Measurements from ENCODE around the gene SCAF11. TPM values are rescaled to one million over a fixed set of nuclear protein-coding genes. Genes with fewer than 3 reads are reported as not detected.

SCAF11 gene
- total RNA-seq, 1 donor from 2014 or later, result 57.4 TPM

DNA sequence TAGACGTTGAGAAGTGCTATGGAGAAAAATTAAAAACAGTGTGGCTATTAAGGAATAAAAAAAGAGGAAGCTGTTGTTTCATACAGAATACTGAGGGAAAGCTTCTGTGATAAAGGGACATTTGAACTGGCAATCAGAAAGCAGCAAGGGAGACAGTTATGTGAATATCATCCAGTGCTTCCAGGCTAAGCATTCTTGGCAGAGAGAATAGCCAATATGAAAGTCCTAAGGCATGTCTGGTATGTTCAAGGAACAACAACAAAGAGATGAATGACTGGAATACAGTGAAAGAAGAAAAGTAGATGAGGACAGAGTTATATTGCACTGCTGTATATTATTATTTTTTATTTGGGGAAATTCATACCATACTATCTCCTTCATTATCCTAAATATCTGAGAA, 23.9 kb downstream of the SCAF11 start:
- no peak overlapping the region for H3K4me3 ChIP-seq (ENCODE audit: low read depth, low read length)
- DNase-seq (ENCODE audit: low read depth), result peak; percentile 54
- TF ChIP-seq, protein P1, sequence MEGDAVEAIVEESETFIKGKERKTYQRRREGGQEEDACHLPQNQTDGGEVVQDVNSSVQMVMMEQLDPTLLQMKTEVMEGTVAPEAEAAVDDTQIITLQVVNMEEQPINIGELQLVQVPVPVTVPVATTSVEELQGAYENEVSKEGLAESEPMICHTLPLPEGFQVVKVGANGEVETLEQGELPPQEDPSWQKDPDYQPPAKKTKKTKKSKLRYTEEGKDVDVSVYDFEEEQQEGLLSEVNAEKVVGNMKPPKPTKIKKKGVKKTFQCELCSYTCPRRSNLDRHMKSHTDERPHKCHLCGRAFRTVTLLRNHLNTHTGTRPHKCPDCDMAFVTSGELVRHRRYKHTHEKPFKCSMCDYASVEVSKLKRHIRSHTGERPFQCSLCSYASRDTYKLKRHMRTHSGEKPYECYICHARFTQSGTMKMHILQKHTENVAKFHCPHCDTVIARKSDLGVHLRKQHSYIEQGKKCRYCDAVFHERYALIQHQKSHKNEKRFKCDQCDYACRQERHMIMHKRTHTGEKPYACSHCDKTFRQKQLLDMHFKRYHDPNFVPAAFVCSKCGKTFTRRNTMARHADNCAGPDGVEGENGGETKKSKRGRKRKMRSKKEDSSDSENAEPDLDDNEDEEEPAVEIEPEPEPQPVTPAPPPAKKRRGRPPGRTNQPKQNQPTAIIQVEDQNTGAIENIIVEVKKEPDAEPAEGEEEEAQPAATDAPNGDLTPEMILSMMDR (conservative IDR thresholded peaks at IDR 0.05; ENCODE audit: low read depth, low read length), result no peak

GRCh38 chr12:45962553-45963325, 27.6 kb downstream of the SCAF11 start:
- DNase-seq (ENCODE audit: low read depth), result no peak
- TF ChIP-seq, protein P1 (conservative IDR thresholded peaks at IDR 0.05; ENCODE audit: low read depth, low read length), result no peak
- H3K4me3 ChIP-seq (ENCODE audit: low read depth, low read length), result no peak overlapping the region

DNA sequence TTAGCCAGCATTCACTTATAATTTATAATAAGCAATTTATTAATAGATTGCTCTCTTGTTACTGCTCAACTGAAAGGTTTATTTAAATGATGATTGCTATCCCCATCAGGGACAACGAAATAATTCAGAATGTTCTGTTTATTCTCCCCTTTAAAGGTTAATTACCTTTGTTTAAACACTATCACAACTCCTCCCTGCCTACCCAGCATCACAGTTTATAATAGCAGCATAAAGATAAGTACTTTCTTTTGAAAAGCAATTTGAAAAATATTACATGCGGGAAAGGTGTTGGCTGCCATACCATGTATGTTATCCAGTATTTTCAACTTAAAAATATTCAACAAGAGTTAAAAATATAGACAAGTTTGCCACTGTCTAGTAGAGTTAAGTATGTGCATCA, 30.6 kb downstream of the SCAF11 start:
- H3K4me3 ChIP-seq (ENCODE audit: low read depth, low read length), result no peak overlapping the region
- no peak for DNase-seq (ENCODE audit: low read depth)
- TF ChIP-seq, protein P1 (conservative IDR thresholded peaks at IDR 0.05; ENCODE audit: low read depth, low read length), result no peak

- TF ChIP-seq, protein P1 (conservative IDR thresholded peaks at IDR 0.05; ENCODE audit: low read depth, low read length), result no peak
- no peak overlapping the region for H3K4me3 ChIP-seq (ENCODE audit: low read depth, low read length)
- DNase-seq (ENCODE audit: low read depth), result no peak
Observed at GRCh38 chr12:45959025-45959424, 31.3 kb downstream of the SCAF11 start.

DNA sequence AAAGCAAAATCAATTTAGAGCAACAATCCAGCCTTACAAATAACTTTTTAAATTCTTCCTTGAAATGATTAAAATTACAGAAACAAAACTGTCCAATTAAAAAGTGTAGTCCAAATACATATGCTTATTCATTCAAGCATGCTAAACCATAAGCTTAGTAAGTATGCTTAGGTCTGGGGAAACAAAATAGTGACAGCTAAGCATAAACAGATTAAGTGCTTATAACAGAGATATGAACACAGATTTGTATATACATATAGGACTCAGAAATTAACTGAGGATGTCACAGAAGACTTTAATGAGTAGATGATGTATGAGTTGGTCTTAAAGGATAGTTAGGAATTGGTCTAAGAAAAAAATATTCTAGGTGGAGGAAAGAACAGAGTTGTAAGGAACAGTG, 41.8 kb downstream of the SCAF11 start:
- no peak overlapping the region for H3K4me3 ChIP-seq (ENCODE audit: low read depth, low read length)
- DNase-seq (ENCODE audit: low read depth), result no peak
- TF ChIP-seq, protein P1 (conservative IDR thresholded peaks at IDR 0.05; ENCODE audit: low read depth, low read length), result no peak

DNA sequence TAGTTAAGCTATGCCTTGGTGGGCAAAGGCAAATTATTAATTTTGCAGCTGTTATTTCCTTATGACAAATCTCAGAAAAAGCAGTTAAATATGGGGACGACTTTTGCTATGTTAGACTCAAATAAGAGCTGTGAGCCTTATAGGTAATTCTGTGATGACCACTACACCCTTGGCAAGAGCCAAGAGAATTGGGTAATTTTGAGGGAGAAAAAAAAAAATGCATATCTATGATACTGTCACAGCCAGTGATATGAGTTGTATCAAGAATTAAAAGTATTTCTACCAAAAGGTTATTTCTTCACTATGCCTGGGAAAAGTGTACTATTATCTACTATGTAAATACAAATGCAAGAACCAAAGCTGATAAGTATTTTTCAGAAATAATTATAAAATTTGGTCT, 43.9 kb downstream of the SCAF11 start:
- TF ChIP-seq, protein P1 (conservative IDR thresholded peaks at IDR 0.05; ENCODE audit: low read depth, low read length), result no peak
- no peak overlapping the region for H3K4me3 ChIP-seq (ENCODE audit: low read depth, low read length)
- no peak for DNase-seq (ENCODE audit: low read depth)

DNA sequence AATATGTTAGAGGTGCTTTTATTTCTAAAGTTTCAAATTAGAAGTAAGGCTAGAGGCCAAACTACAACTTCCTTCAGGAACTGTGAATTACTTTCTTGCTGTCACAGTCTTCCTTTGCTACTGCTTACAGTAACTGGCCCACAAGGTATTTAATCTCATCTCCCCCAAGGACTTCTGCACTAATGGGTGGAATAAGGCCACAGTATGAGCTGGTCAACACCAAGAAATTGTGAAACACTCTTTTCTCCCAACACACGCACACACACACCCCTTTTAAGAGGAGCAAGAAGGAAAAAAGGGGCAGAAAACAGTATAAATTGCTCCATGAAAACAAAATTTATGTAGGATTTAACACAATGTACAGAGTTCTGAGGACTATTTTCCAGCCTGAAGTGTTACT, 45.6 kb downstream of the SCAF11 start:
- TF ChIP-seq, protein P1 (conservative IDR thresholded peaks at IDR 0.05; ENCODE audit: low read depth, low read length), result no peak
- no peak overlapping the region for H3K4me3 ChIP-seq (ENCODE audit: low read depth, low read length)
- no peak for DNase-seq (ENCODE audit: low read depth)
